Gastroesophageal sphincter (tissue), 3 donors: ENCODE measurements around the gene SPDL1.

ENCODE experiments used
- CTCF ChIP-seq, 4 experiments: fragments of 200-600 bp in 2 of 4; fragments of 450-650 bp in 2 of 4; sonication (generic) in 1 of 4; IDR thresholded peaks; one replicate each; pipeline ENCODE4 v1.5.1; 2017 to 2019; ENCODE audit warnings: antibody characterized with exemption in 4 of 4, mild to moderate bottlenecking in 2 of 4, moderate library complexity in 2 of 4
- EP300 ChIP-seq: sonication (generic); formaldehyde crosslinking; IDR thresholded peaks from one replicate; pipeline ENCODE4 v1.6.1; 2017; ENCODE audit warnings: antibody characterized with exemption, mild to moderate bottlenecking
- POLR2A ChIP-seq, 2 donors: fragments of 450-650 bp; IDR thresholded peaks; one replicate each; pipeline ENCODE4 v1.6.1; 2017; ENCODE audit warnings: antibody characterized with exemption in 2 of 2, mild to moderate bottlenecking in 2 of 2, moderate library complexity in 1 of 2

GRCh38 chr5:169583101-169583423, 511 bp upstream of the SPDL1 start:
- peak in 1 of 4 experiments; percentile 13 for TF ChIP-seq CTCF (IDR thresholded peaks at IDR 0.05)
- TF ChIP-seq POLR2A (IDR thresholded peaks at IDR 0.05) = no peak
- no peak for TF ChIP-seq EP300
